ENCODE results near the gene ARID5B.

ARID5B gene

GRCh38 chr10:61942604-61943461 lies 41.3 kb downstream of the ARID5B start:
- no peak for TF ChIP-seq SIN3A (IDR thresholded peaks at IDR 0.05; ENCODE audit: borderline replicate concordance, insufficient read depth, low read length)
- no peak for TF ChIP-seq FOXP2 (optimal IDR thresholded peaks at IDR 0.05; ENCODE audit: borderline replicate concordance, extremely low read depth, extremely low read length, insufficient read depth)
- no peak for TF ChIP-seq TAF1 (IDR thresholded peaks at IDR 0.05; ENCODE audit: borderline replicate concordance, insufficient read depth, low read length)
- TF ChIP-seq POLR2AphosphoS5 (IDR thresholded peaks at IDR 0.05; ENCODE audit: low read depth, low read length): no peak
- no peak for TF ChIP-seq REST (IDR thresholded peaks at IDR 0.05; ENCODE audit: insufficient read depth in 1 of 2, low read depth in 2 of 2, low read length in 2 of 2)

GRCh38 chr10:61943674-61944378 lies 42.3 kb downstream of the ARID5B start:
- TF ChIP-seq TAF1 (IDR thresholded peaks at IDR 0.05; ENCODE audit: borderline replicate concordance, insufficient read depth, low read length) (no peak), SIN3A (IDR thresholded peaks at IDR 0.05; ENCODE audit: borderline replicate concordance, insufficient read depth, low read length) (no peak)

- TF ChIP-seq POLR2AphosphoS5 (IDR thresholded peaks at IDR 0.05; ENCODE audit: low read depth, low read length) (no peak), SIN3A (IDR thresholded peaks at IDR 0.05; ENCODE audit: borderline replicate concordance, insufficient read depth, low read length) (no peak), TAF1 (IDR thresholded peaks at IDR 0.05; ENCODE audit: borderline replicate concordance, insufficient read depth, low read length) (no peak), REST (IDR thresholded peaks at IDR 0.05; ENCODE audit: insufficient read depth in 1 of 2, low read depth in 2 of 2, low read length in 2 of 2) (no peak), FOXP2 (optimal IDR thresholded peaks at IDR 0.05; ENCODE audit: borderline replicate concordance, extremely low read depth, extremely low read length, insufficient read depth) (no peak)
These were observed 43.1 kb downstream of the ARID5B start for GRCh38 chr10:61944410-61945147.

GRCh38 chr10:61949687-61950086 lies 48.2 kb downstream of the ARID5B start:
- TF ChIP-seq REST (IDR thresholded peaks at IDR 0.05; ENCODE audit: insufficient read depth in 1 of 2, low read depth in 2 of 2, low read length in 2 of 2): no peak
- no peak for TF ChIP-seq POLR2AphosphoS5 (IDR thresholded peaks at IDR 0.05; ENCODE audit: low read depth, low read length)
- no peak for TF ChIP-seq FOXP2 (optimal IDR thresholded peaks at IDR 0.05; ENCODE audit: borderline replicate concordance, extremely low read depth, extremely low read length, insufficient read depth)
- no peak for TF ChIP-seq SIN3A (IDR thresholded peaks at IDR 0.05; ENCODE audit: borderline replicate concordance, insufficient read depth, low read length)
- TF ChIP-seq TAF1 (IDR thresholded peaks at IDR 0.05; ENCODE audit: borderline replicate concordance, insufficient read depth, low read length): no peak

GRCh38 chr10:61950449-61951143 lies 49.1 kb downstream of the ARID5B start:
- no peak for TF ChIP-seq REST (IDR thresholded peaks at IDR 0.05; ENCODE audit: insufficient read depth in 1 of 2, low read depth in 2 of 2, low read length in 2 of 2)
- TF ChIP-seq TAF1 (IDR thresholded peaks at IDR 0.05; ENCODE audit: borderline replicate concordance, insufficient read depth, low read length): no peak
- no peak for TF ChIP-seq SIN3A (IDR thresholded peaks at IDR 0.05; ENCODE audit: borderline replicate concordance, insufficient read depth, low read length)
- TF ChIP-seq POLR2AphosphoS5 (IDR thresholded peaks at IDR 0.05; ENCODE audit: low read depth, low read length): no peak
- no peak for TF ChIP-seq FOXP2 (optimal IDR thresholded peaks at IDR 0.05; ENCODE audit: borderline replicate concordance, extremely low read depth, extremely low read length, insufficient read depth)

Data from PFSK-1 (cell line).